ENCODE results near the gene ADCY10. TPM values are rescaled to one million over a fixed set of nuclear protein-coding genes. Genes with fewer than 3 reads are reported as not detected.
"Not testable (repeated sequence)": the region's sequence is repeated elsewhere in the genome, so short reads cannot be mapped to it uniquely, and the experiment has no call there.

Gene ADCY10
- total RNA-seq, 1 donor from 2014 or later: not detected

GRCh38 chr1:167819849-167820683, 93.9 kb downstream of the ADCY10 start:
- Histone ChIP-seq H3K9me3 (no peaks in the 10 kb centered on the region), H3K4me1 (no peaks in the 10 kb centered on the region), H3K4me3 (peak overlapping the region; percentile 36 to 42), H3K27ac (peak overlapping the region; percentile 72), H3K36me3 (no peaks in the 10 kb centered on the region), H3K27me3 (no peaks in the 10 kb centered on the region)
- intact Hi-C loops (cut with DNase I): no loop called here
- no peak for DNase-seq (ENCODE audit: extremely low spot score in 2 of 2)
- TF ChIP-seq CTCF (IDR thresholded peaks at IDR 0.05) (no peak), POLR2AphosphoS5 (IDR thresholded peaks at IDR 0.05; ENCODE audit: insufficient read depth in 1 of 2, low read depth in 1 of 2) (peak; percentile 63 to 90), POLR2A (IDR thresholded peaks at IDR 0.05) (no peak)

GRCh38 chr1:167815650-167816049, 98.3 kb downstream of the ADCY10 start:
- Histone ChIP-seq H3K27ac (no peak overlapping the region), H3K4me1 (no peaks in the 10 kb centered on the region), H3K27me3 (no peaks in the 10 kb centered on the region), H3K9me3 (no peaks in the 10 kb centered on the region), H3K4me3 (no peak overlapping the region), H3K36me3 (no peaks in the 10 kb centered on the region)
- intact Hi-C loops (cut with DNase I): no loop called here
- no peak for DNase-seq (ENCODE audit: extremely low spot score in 2 of 2)
- TF ChIP-seq POLR2AphosphoS5 (IDR thresholded peaks at IDR 0.05; ENCODE audit: insufficient read depth in 1 of 2, low read depth in 1 of 2): no peak
- TF ChIP-seq CTCF (IDR thresholded peaks at IDR 0.05): no peak
- no peak for TF ChIP-seq POLR2A (IDR thresholded peaks at IDR 0.05)

- no peaks in the 10 kb centered on the region for H3K4me1 ChIP-seq
- H3K27me3 ChIP-seq: no peaks in the 10 kb centered on the region
- H3K9me3 ChIP-seq: no peaks in the 10 kb centered on the region
- TF ChIP-seq CTCF (IDR thresholded peaks at IDR 0.05): no peak
- TF ChIP-seq POLR2AphosphoS5 (IDR thresholded peaks at IDR 0.05; ENCODE audit: insufficient read depth in 1 of 2, low read depth in 1 of 2): no peak
- no peak for TF ChIP-seq POLR2A (IDR thresholded peaks at IDR 0.05)
- no peak overlapping the region for H3K27ac ChIP-seq
- no peaks in the 10 kb centered on the region for H3K36me3 ChIP-seq
- no peak overlapping the region for H3K4me3 ChIP-seq
- intact Hi-C loops (cut with DNase I): no loop called here
- DNase-seq (ENCODE audit: extremely low spot score in 2 of 2): no peak
Measured at GRCh38 chr1:167812972-167813371, 101.0 kb downstream of the ADCY10 start.

GRCh38 chr1:167808690-167809089, 105.2 kb downstream of the ADCY10 start:
- no peaks in the 10 kb centered on the region for H3K9me3 ChIP-seq
- H3K4me1 ChIP-seq: no peaks in the 10 kb centered on the region
- intact Hi-C loops (cut with DNase I): no loop called here
- no peaks in the 10 kb centered on the region for H3K27me3 ChIP-seq
- no peak overlapping the region for H3K27ac ChIP-seq
- no peak overlapping the region for H3K4me3 ChIP-seq
- TF ChIP-seq CTCF (IDR thresholded peaks at IDR 0.05): no peak
- TF ChIP-seq POLR2AphosphoS5 (IDR thresholded peaks at IDR 0.05; ENCODE audit: insufficient read depth in 1 of 2, low read depth in 1 of 2): no peak
- TF ChIP-seq POLR2A (IDR thresholded peaks at IDR 0.05): no peak
- DNase-seq (ENCODE audit: extremely low spot score in 2 of 2): no peak
- no peaks in the 10 kb centered on the region for H3K36me3 ChIP-seq

- Histone ChIP-seq H3K27ac (no peak overlapping the region), H3K36me3 (no peaks in the 10 kb centered on the region), H3K4me1 (no peaks in the 10 kb centered on the region), H3K9me3 (no peaks in the 10 kb centered on the region), H3K27me3 (no peaks in the 10 kb centered on the region), H3K4me3 (no peak overlapping the region)
- DNase-seq (ENCODE audit: extremely low spot score in 2 of 2): no peak
- no peak for TF ChIP-seq CTCF (IDR thresholded peaks at IDR 0.05)
- no peak for TF ChIP-seq POLR2AphosphoS5 (IDR thresholded peaks at IDR 0.05; ENCODE audit: insufficient read depth in 1 of 2, low read depth in 1 of 2)
- TF ChIP-seq POLR2A (IDR thresholded peaks at IDR 0.05): no peak
- intact Hi-C loops (cut with DNase I): no loop called here
Measured at GRCh38 chr1:167808104-167808503, 105.8 kb downstream of the ADCY10 start.

GRCh38 chr1:167806676-167807075, 107.3 kb downstream of the ADCY10 start:
- H3K36me3 ChIP-seq; intact Hi-C loops (cut with DNase I); H3K4me3 ChIP-seq; H3K27ac ChIP-seq; H3K4me1 ChIP-seq; H3K9me3 ChIP-seq; H3K27me3 ChIP-seq; DNase-seq (ENCODE audit: extremely low spot score in 2 of 2): not testable (repeated sequence)

- H3K4me1 ChIP-seq; DNase-seq (ENCODE audit: extremely low spot score in 2 of 2); H3K27ac ChIP-seq; H3K36me3 ChIP-seq; H3K4me3 ChIP-seq; H3K9me3 ChIP-seq; H3K27me3 ChIP-seq; intact Hi-C loops (cut with DNase I): not testable (repeated sequence)
Measured at GRCh38 chr1:167806235-167806634, 107.7 kb downstream of the ADCY10 start.

Measured in vagina (tissue), 2 donors.